B cell (primary cell): ENCODE results near the gene FASTKD2.

Experiments used
- EZH2 ChIP-seq: IDR thresholded peaks from 2 replicates; pipeline ENCODE4 v1.6.1; 2012; ENCODE audit warnings: borderline replicate concordance, low read depth, mild to moderate bottlenecking, moderate library complexity, low read length; ENCODE audit not compliant: insufficient read depth, poor library complexity, severe bottlenecking
- TF ChIP-seq, protein P1 (sequence below): fragments of 200-600 bp; IDR thresholded peaks from one replicate; pipeline ENCODE4 v1.8.0; 2022; ENCODE audit warnings: antibody characterized with exemption, mild to moderate bottlenecking

GRCh38 chr2:206800506-206801417, 35.4 kb downstream of the FASTKD2 start:
- TF ChIP-seq, protein P1, sequence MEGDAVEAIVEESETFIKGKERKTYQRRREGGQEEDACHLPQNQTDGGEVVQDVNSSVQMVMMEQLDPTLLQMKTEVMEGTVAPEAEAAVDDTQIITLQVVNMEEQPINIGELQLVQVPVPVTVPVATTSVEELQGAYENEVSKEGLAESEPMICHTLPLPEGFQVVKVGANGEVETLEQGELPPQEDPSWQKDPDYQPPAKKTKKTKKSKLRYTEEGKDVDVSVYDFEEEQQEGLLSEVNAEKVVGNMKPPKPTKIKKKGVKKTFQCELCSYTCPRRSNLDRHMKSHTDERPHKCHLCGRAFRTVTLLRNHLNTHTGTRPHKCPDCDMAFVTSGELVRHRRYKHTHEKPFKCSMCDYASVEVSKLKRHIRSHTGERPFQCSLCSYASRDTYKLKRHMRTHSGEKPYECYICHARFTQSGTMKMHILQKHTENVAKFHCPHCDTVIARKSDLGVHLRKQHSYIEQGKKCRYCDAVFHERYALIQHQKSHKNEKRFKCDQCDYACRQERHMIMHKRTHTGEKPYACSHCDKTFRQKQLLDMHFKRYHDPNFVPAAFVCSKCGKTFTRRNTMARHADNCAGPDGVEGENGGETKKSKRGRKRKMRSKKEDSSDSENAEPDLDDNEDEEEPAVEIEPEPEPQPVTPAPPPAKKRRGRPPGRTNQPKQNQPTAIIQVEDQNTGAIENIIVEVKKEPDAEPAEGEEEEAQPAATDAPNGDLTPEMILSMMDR: peak; percentile 78
- TF ChIP-seq EZH2: no peak
